Mucosa of stomach (tissue), 1 donor: Measurements from ENCODE around the gene CREBBP.

Source experiments
- H3K27me3 ChIP-seq: one replicate; pipeline ENCODE4 v1.7.0; 2013; ENCODE audit warnings: mild to moderate bottlenecking, low read length; ENCODE audit not compliant: control insufficient read depth, insufficient read depth
- H3K36me3 ChIP-seq: one replicate; pipeline ENCODE4 v1.7.0; 2013; ENCODE audit warnings: low read length; ENCODE audit not compliant: control insufficient read depth, insufficient read depth
- H3K4me1 ChIP-seq: one replicate; pipeline ENCODE4 v1.7.0; 2013; ENCODE audit warnings: mild to moderate bottlenecking, low read length; ENCODE audit not compliant: control insufficient read depth, insufficient read depth
- H3K4me3 ChIP-seq: one replicate; pipeline ENCODE4 v1.7.0; 2013; ENCODE audit warnings: low read length
- H3K9ac ChIP-seq: one replicate; pipeline ENCODE4 v1.7.0; 2013; ENCODE audit warnings: mild to moderate bottlenecking, low read length, moderate library complexity
- H3K9me3 ChIP-seq: one replicate; pipeline ENCODE4 v1.7.0; 2013; ENCODE audit warnings: mild to moderate bottlenecking, low read length, moderate library complexity; ENCODE audit not compliant: control insufficient read depth
- donor health status: Pancreatic carcinoma.

The CREBBP gene

DNA sequence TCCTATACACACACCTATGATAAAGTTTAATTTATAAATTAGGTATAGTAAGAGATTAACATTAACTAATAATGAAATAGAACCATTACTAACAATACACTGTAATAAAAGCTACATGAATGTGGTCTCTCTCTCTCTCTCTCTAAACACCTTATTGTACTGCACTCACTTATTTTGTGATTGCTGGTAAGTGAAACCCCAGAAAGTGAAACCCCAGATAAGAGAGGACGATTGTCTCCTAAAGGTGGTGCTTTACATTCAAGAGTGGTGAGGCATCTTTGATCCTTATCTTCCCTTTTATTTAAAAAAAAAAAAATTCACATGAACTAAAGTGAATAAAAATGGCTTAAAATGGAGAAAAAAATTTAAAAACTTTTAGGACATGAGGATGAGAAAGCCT, 83.0 kb downstream of the CREBBP start:
- H3K27me3 ChIP-seq: no peaks in the 10 kb centered on the region
- no peak overlapping the region for H3K9ac ChIP-seq
- no peak overlapping the region for H3K4me3 ChIP-seq
- no peaks in the 10 kb centered on the region for H3K36me3 ChIP-seq
- H3K9me3 ChIP-seq: no peaks in the 10 kb centered on the region
- peaks cover 8% of the 10 kb centered on the region for H3K4me1 ChIP-seq

GRCh38 chr16:3793161-3793576, 87.3 kb downstream of the CREBBP start:
- Histone ChIP-seq H3K4me3 (no peak overlapping the region), H3K9ac (no peak overlapping the region)

GRCh38 chr16:3792472-3793012, 88.0 kb downstream of the CREBBP start:
- H3K4me1 ChIP-seq: no peaks in the 10 kb centered on the region
- no peak overlapping the region for H3K9ac ChIP-seq
- H3K36me3 ChIP-seq: no peaks in the 10 kb centered on the region
- no peak overlapping the region for H3K4me3 ChIP-seq
- no peaks in the 10 kb centered on the region for H3K9me3 ChIP-seq
- no peaks in the 10 kb centered on the region for H3K27me3 ChIP-seq

More at GRCh38 chr16:3793161-3793576, 87.3 kb downstream of the CREBBP start:
- Histone ChIP-seq H3K9me3 (no peaks in the 10 kb centered on the region), H3K4me1 (peaks cover 4% of the 10 kb centered on the region), H3K36me3 (no peaks in the 10 kb centered on the region), H3K27me3 (no peaks in the 10 kb centered on the region)

DNA sequence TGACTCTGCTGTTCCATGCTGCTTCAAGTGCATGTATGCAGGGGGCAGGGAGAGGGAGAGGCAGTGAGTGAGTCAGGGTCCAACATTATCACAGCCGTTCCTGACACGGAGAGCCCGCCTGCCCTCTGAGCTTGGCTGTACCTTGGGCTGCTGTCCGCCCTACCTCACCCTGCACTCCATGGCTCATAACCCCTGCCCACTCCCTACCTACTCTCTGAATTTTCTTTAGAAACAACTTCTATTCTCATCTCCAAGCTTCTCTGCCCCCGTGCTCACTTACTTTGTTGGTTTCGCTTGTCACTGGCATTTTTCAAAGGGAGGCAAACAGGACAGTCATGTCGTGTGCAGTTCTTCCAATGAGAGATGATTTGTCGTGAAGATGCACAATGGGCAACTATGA, 88.8 kb downstream of the CREBBP start:
- Histone ChIP-seq H3K4me1 (no peaks in the 10 kb centered on the region), H3K36me3 (no peaks in the 10 kb centered on the region), H3K9ac (no peak overlapping the region), H3K9me3 (no peaks in the 10 kb centered on the region), H3K27me3 (no peaks in the 10 kb centered on the region), H3K4me3 (no peak overlapping the region)

DNA sequence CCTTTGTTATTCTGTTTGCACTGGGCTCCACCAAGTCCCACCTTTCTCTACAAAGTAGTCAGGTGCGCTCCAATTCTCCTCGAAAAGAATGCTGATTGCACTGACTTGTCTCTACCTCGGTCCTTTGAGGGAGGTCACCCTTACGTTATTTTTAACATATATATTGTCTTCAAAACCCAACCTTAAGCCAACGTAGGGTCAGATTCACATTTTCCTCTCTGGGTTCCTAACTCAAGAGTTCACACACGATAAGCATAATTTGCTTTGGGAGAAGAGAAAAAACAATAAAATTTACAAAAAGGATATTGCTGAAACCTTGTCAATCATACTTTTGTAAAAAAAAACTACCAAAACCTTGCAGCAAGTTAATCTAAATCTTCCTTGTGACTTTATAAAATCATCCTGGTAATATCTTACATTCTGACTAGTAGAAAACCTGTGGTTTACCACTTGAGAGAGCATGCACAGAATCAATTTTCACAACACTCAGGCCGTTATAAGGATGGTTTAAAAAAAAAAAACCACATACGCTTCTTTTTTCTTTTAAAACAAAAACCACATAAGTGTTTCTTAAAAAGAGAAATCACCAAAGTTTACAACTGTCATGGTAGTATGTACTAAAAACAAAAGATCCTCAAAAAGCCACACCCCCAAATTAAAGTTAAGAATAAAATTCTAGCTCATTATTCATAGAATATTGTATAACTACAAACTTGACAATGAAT, 91.0 kb downstream of the CREBBP start:
- no peaks in the 10 kb centered on the region for H3K9me3 ChIP-seq
- no peak overlapping the region for H3K4me3 ChIP-seq
- H3K4me1 ChIP-seq: no peaks in the 10 kb centered on the region
- peaks cover 4% of the 10 kb centered on the region for H3K36me3 ChIP-seq
- H3K27me3 ChIP-seq: no peaks in the 10 kb centered on the region
- H3K9ac ChIP-seq: no peak overlapping the region

GRCh38 chr16:3788711-3789374, 91.7 kb downstream of the CREBBP start:
- H3K4me3 ChIP-seq: no peak overlapping the region
- H3K27me3 ChIP-seq: no peaks in the 10 kb centered on the region
- no peak overlapping the region for H3K9ac ChIP-seq
- H3K9me3 ChIP-seq: no peaks in the 10 kb centered on the region
- H3K4me1 ChIP-seq: no peaks in the 10 kb centered on the region
- peaks cover 4% of the 10 kb centered on the region for H3K36me3 ChIP-seq

DNA sequence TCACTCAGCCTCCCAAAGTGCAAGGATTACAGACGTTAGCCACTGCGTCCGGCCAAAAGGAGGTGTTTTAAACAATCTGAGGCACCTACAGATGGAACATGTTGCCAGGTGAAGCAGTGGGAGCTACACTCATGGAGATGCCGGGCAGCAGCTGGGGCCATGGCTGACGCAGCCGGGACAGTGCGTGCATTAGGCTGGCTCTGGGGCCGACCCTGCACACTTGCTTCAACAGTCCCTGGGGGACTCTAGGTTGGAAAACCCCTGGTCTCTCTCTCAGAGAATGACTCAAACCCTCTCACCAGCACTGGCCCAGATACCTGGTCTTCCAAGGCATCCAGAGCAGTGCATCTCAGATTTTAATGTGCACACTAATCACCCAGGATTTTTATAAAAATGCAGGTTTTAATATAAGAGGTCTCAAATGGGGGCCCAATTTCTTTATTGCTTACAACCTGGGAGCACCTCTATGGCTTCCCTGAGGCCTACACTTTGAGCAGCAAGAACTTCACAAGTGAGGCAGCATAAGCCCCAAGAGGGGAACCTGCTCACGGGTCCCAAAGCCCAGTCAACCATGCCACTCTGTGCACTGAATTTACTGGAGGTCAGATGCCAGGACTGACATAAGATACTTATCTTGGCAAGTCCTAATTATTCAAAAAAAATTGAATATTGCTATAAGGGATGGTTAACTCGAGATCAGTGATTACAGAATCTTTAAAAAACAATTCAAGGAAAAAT, 92.4 kb downstream of the CREBBP start:
- H3K4me3 ChIP-seq: no peak overlapping the region
- peaks cover 4% of the 10 kb centered on the region for H3K36me3 ChIP-seq
- no peaks in the 10 kb centered on the region for H3K4me1 ChIP-seq
- H3K27me3 ChIP-seq: no peaks in the 10 kb centered on the region
- H3K9me3 ChIP-seq: no peaks in the 10 kb centered on the region
- no peak overlapping the region for H3K9ac ChIP-seq

GRCh38 chr16:3785413-3785812, 95.1 kb downstream of the CREBBP start:
- H3K9me3 ChIP-seq: no peaks in the 10 kb centered on the region
- no peak overlapping the region for H3K9ac ChIP-seq
- peaks cover 12% of the 10 kb centered on the region for H3K36me3 ChIP-seq
- no peak overlapping the region for H3K4me3 ChIP-seq
- peaks cover 5% of the 10 kb centered on the region for H3K4me1 ChIP-seq
- no peaks in the 10 kb centered on the region for H3K27me3 ChIP-seq

- Histone ChIP-seq H3K4me1 (peaks cover 5% of the 10 kb centered on the region), H3K4me3 (no peak overlapping the region), H3K9me3 (no peaks in the 10 kb centered on the region), H3K36me3 (peaks cover 12% of the 10 kb centered on the region), H3K27me3 (no peaks in the 10 kb centered on the region), H3K9ac (no peak overlapping the region)
Observed at GRCh38 chr16:3783516-3783915, 97.0 kb downstream of the CREBBP start.

GRCh38 chr16:3782566-3782965, 97.9 kb downstream of the CREBBP start:
- H3K9ac ChIP-seq: no peak overlapping the region
- H3K36me3 ChIP-seq: peaks cover 12% of the 10 kb centered on the region
- no peaks in the 10 kb centered on the region for H3K27me3 ChIP-seq

DNA sequence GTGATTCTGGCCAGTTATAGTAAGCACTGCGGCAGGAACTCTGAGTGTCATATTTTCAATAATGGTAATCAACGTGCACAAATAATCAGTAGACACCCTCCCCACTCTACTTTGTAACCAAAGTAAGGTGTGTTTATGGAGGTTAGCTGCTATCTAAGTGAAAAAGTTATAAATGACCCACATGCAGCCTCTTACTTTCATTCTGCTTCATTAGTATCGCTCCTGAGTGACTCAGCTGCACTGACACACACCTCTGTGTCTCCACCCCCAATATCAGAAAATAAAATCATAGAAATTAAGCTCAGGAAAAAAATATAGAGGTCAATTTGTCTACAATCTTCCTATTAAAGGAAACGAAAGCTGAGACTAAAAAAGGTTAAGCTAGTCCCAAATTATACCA, 99.1 kb downstream of the CREBBP start:
- no peak overlapping the region for H3K4me3 ChIP-seq
- no peaks in the 10 kb centered on the region for H3K9me3 ChIP-seq
- no peak overlapping the region for H3K9ac ChIP-seq
- H3K27me3 ChIP-seq: no peaks in the 10 kb centered on the region
- H3K36me3 ChIP-seq: peaks cover 12% of the 10 kb centered on the region
- H3K4me1 ChIP-seq: peaks cover 5% of the 10 kb centered on the region

More at GRCh38 chr16:3782566-3782965, 97.9 kb downstream of the CREBBP start:
- H3K4me1 ChIP-seq: peaks cover 5% of the 10 kb centered on the region
- H3K9me3 ChIP-seq: no peaks in the 10 kb centered on the region
- H3K4me3 ChIP-seq: no peak overlapping the region

- H3K4me3 ChIP-seq: no peak overlapping the region
- H3K9me3 ChIP-seq: no peaks in the 10 kb centered on the region
- H3K27me3 ChIP-seq: no peaks in the 10 kb centered on the region
- H3K4me1 ChIP-seq: peaks cover 5% of the 10 kb centered on the region
- no peak overlapping the region for H3K9ac ChIP-seq
- H3K36me3 ChIP-seq: peaks cover 13% of the 10 kb centered on the region
Observed at GRCh38 chr16:3780570-3780969, 99.9 kb downstream of the CREBBP start.
